Nephron (organoid): ENCODE results near the gene MED26.

Experiments
- H3K27ac Mint-ChIP-seq, 3 experiments: 2 replicates each; pipeline ENCODE4 v1.8.0; 2020; ENCODE audit warnings: mixed read lengths in 3 of 3, mild to moderate bottlenecking in 2 of 3, moderate library complexity in 1 of 3
- H3K27me3 Mint-ChIP-seq: 2 replicates; pipeline ENCODE4 v1.8.0; 2021; ENCODE audit warnings: low read depth, mild to moderate bottlenecking, moderate library complexity, mixed read lengths
- H3K36me3 Mint-ChIP-seq: 2 replicates; pipeline ENCODE4 v1.8.0; 2020; ENCODE audit warnings: low read depth, mixed read lengths
- H3K4me1 Mint-ChIP-seq: 2 replicates; pipeline ENCODE4 v1.8.0; 2020; ENCODE audit warnings: mixed read lengths
- H3K4me3 Mint-ChIP-seq, 3 experiments: 2 replicates each; pipeline ENCODE4 v1.8.0; 2020; ENCODE audit warnings: mild to moderate bottlenecking in 3 of 3, mixed read lengths in 3 of 3, moderate library complexity in 2 of 3
- H3K9me3 Mint-ChIP-seq: 2 replicates; pipeline ENCODE4 v1.8.0; 2020; ENCODE audit warnings: mixed read lengths
- TF ChIP-seq, protein P1 (sequence below), 3 experiments: fragments of 200-600 bp; sonication (generic); IDR thresholded peaks; one replicate each; pipeline ENCODE4 v1.5.0; 2021; ENCODE audit warnings: antibody characterized with exemption in 3 of 3; ENCODE audit not compliant: unreplicated experiment in 3 of 3

Gene MED26

GRCh38 chr19:16640951-16641350, 12.9 kb upstream of the MED26 start:
- H3K4me1 Mint-ChIP-seq: peaks cover 4% of the 10 kb centered on the region
- no peaks in the 10 kb centered on the region for H3K27me3 Mint-ChIP-seq
- no peak overlapping the region for H3K27ac Mint-ChIP-seq
- H3K9me3 Mint-ChIP-seq: no peaks in the 10 kb centered on the region
- H3K4me3 Mint-ChIP-seq: no peak overlapping the region
- TF ChIP-seq, protein P1, sequence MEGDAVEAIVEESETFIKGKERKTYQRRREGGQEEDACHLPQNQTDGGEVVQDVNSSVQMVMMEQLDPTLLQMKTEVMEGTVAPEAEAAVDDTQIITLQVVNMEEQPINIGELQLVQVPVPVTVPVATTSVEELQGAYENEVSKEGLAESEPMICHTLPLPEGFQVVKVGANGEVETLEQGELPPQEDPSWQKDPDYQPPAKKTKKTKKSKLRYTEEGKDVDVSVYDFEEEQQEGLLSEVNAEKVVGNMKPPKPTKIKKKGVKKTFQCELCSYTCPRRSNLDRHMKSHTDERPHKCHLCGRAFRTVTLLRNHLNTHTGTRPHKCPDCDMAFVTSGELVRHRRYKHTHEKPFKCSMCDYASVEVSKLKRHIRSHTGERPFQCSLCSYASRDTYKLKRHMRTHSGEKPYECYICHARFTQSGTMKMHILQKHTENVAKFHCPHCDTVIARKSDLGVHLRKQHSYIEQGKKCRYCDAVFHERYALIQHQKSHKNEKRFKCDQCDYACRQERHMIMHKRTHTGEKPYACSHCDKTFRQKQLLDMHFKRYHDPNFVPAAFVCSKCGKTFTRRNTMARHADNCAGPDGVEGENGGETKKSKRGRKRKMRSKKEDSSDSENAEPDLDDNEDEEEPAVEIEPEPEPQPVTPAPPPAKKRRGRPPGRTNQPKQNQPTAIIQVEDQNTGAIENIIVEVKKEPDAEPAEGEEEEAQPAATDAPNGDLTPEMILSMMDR (IDR thresholded peaks at IDR 0.05; ENCODE audit: unreplicated experiment in 3 of 3): no peak
- peaks cover 69% of the 10 kb centered on the region for H3K36me3 Mint-ChIP-seq

GRCh38 chr19:16638666-16639065, 10.7 kb upstream of the MED26 start:
- TF ChIP-seq, protein P1 (IDR thresholded peaks at IDR 0.05; ENCODE audit: unreplicated experiment in 3 of 3): no peak
- Mint-ChIP-seq H3K9me3 (no peaks in the 10 kb centered on the region), H3K27me3 (no peaks in the 10 kb centered on the region), H3K4me1 (peaks cover 4% of the 10 kb centered on the region), H3K27ac (no peak overlapping the region), H3K4me3 (no peak overlapping the region), H3K36me3 (peaks cover 57% of the 10 kb centered on the region)

DNA sequence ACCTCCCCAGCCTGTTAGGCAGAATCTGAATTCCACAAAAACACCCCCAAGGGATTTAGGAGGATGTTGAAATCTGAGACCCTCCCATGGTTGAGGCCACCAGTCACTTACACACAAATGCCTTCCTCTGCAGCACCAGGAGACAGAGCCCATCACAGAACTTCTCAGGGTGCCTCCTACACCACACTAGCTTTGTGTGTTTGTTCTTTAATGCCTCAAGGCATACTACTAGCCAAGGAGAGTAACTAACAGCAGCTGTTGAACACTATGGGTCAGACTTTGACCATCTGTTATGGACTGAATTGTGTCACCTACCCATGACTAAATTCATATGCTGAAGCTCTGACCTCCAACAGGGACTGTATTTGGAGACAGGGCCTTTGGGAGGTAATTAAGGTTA, 9.5 kb upstream of the MED26 start:
- no peaks in the 10 kb centered on the region for H3K27me3 Mint-ChIP-seq
- H3K27ac Mint-ChIP-seq: peak overlapping the region in 2 of 3 experiments; percentile 70 to 83
- peaks cover 51% of the 10 kb centered on the region for H3K36me3 Mint-ChIP-seq
- H3K9me3 Mint-ChIP-seq: no peaks in the 10 kb centered on the region
- TF ChIP-seq, protein P1 (IDR thresholded peaks at IDR 0.05; ENCODE audit: unreplicated experiment in 3 of 3): no peak
- H3K4me3 Mint-ChIP-seq: no peak overlapping the region
- H3K4me1 Mint-ChIP-seq: peaks cover 4% of the 10 kb centered on the region

- Mint-ChIP-seq H3K27me3 (no peaks in the 10 kb centered on the region), H3K4me3 (no peak overlapping the region), H3K27ac (no peak overlapping the region), H3K4me1 (peaks cover 14% of the 10 kb centered on the region), H3K9me3 (no peaks in the 10 kb centered on the region), H3K36me3 (peaks cover 28% of the 10 kb centered on the region)
- TF ChIP-seq, protein P1 (IDR thresholded peaks at IDR 0.05; ENCODE audit: unreplicated experiment in 3 of 3): no peak
These were observed 3.5 kb upstream of the MED26 start for GRCh38 chr19:16631465-16631864.

GRCh38 chr19:16628984-16629691, 1.1 kb upstream of the MED26 start:
- peak overlapping the region; percentile 94 to 98 (median 97) for H3K27ac Mint-ChIP-seq
- H3K27me3 Mint-ChIP-seq: no peaks in the 10 kb centered on the region
- H3K36me3 Mint-ChIP-seq: peaks cover 32% of the 10 kb centered on the region
- H3K4me3 Mint-ChIP-seq: peak overlapping the region; percentile 98
- H3K4me1 Mint-ChIP-seq: peaks cover 27% of the 10 kb centered on the region
- no peaks in the 10 kb centered on the region for H3K9me3 Mint-ChIP-seq
- TF ChIP-seq, protein P1 (IDR thresholded peaks at IDR 0.05; ENCODE audit: unreplicated experiment in 3 of 3): no peak

GRCh38 chr19:16627928-16628182, 149 bp downstream of the MED26 start:
- Mint-ChIP-seq H3K4me3 (peak overlapping the region; percentile 94 to 98 (median 95)), H3K27ac (no peak overlapping the region), H3K9me3 (no peaks in the 10 kb centered on the region), H3K4me1 (peaks cover 27% of the 10 kb centered on the region), H3K36me3 (peaks cover 27% of the 10 kb centered on the region), H3K27me3 (no peaks in the 10 kb centered on the region)
- TF ChIP-seq, protein P1 (IDR thresholded peaks at IDR 0.05; ENCODE audit: unreplicated experiment in 3 of 3): no peak
